ENCODE data around the gene DUSP14.

DNA sequence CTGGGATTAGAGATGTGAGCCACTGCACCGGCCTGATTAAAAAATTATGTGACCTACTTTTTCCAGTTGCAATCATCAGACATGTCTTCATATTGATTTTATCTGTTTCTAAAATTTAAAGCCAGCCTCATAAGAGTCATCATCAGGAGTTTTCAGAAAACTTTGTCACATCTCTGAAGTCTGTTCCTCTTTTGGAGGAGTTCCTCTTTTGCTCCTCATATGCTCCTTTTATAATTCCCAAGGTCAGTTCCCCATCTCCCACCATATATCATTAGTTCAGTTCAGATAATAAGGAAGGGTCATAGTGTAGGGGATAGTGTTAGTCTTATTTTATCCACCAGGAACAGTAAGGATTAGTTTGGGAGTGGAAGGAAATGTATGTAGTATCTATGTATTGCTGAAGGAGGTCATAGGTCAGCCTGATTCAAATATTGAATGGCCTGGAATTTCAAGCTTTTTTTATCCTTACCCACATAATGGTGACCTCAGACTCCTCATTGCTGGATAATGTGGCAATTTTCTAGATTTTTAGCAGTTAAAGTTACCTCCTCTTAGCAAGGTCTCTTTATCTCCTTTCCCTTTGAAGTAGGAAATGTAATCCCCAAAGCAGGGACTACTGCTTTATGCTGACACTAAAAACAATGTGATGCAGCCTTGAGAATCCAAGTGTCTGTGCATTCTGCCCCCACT, 13.8 kb upstream of the DUSP14 start:
- no peak for TF ChIP-seq POLR2A (IDR thresholded peaks at IDR 0.05; ENCODE audit: low read depth, low read length)
- TF ChIP-seq TAF1 (IDR thresholded peaks at IDR 0.05; ENCODE audit: borderline replicate concordance, low read depth, low read length): no peak
